Ishikawa (cell line): ENCODE data around the gene GRID2.

Source experiments
- CEBPB ChIP-seq: IDR thresholded peaks from 2 replicates; pipeline ENCODE4 v1.6.1; 2012
- EGR1 ChIP-seq: IDR thresholded peaks from 2 replicates; pipeline ENCODE4 v1.6.1; 2012
- EP300 ChIP-seq: IDR thresholded peaks from 2 replicates; pipeline ENCODE4 v1.6.1; 2012; ENCODE audit warnings: borderline replicate concordance
- NFIC ChIP-seq: IDR thresholded peaks from 2 replicates; pipeline ENCODE4 v1.6.1; 2012
- RAD21 ChIP-seq: IDR thresholded peaks from 2 replicates; pipeline ENCODE4 v1.6.1; 2012; ENCODE audit warnings: low read depth
- TAF1 ChIP-seq: IDR thresholded peaks from 2 replicates; pipeline ENCODE4 v1.6.1; 2012; ENCODE audit warnings: low read depth, mild to moderate bottlenecking
- TCF12 ChIP-seq: IDR thresholded peaks from 2 replicates; pipeline ENCODE4 v1.6.1; 2012; ENCODE audit warnings: low read depth
- YY1 ChIP-seq: IDR thresholded peaks from 2 replicates; pipeline ENCODE4 v1.6.1; 2012; ENCODE audit warnings: low read depth
- TF ChIP-seq, protein P1 (sequence below): IDR thresholded peaks from 2 replicates; pipeline ENCODE4 v1.6.1; 2012
- TF ChIP-seq, protein P2 (sequence below): IDR thresholded peaks from 2 replicates; pipeline ENCODE4 v1.6.1; 2012; ENCODE audit warnings: low read depth, mild to moderate bottlenecking
- TF ChIP-seq, protein P3 (sequence below): IDR thresholded peaks from 2 replicates; pipeline ENCODE4 v1.6.1; 2012

DNA sequence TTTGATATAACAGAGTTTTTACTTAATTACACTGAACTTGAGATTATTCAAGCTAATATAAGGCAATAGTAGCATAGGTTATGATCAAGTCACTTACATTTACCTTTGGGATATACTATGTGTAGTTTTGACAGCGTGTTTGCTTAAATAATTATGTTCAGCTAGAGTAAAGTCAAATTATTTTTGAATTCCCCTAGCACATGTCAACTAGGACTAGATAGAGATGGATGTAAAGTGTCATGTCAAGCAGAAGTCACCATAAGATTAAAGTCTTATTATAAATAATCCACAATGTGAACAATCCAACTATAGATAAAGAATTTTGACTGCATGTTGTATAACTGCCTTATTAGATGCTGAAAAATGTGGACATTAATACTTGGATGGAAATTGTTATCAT is 665.2 kb downstream of the GRID2 start:
- TF ChIP-seq YY1 (no peak), EP300 (no peak), RAD21 (no peak), CEBPB (no peak), TAF1 (no peak), TCF12 (no peak), NFIC (no peak), EGR1 (no peak)
- TF ChIP-seq, protein P1, sequence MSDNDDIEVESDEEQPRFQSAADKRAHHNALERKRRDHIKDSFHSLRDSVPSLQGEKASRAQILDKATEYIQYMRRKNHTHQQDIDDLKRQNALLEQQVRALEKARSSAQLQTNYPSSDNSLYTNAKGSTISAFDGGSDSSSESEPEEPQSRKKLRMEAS, result no peak
- TF ChIP-seq, protein P2, sequence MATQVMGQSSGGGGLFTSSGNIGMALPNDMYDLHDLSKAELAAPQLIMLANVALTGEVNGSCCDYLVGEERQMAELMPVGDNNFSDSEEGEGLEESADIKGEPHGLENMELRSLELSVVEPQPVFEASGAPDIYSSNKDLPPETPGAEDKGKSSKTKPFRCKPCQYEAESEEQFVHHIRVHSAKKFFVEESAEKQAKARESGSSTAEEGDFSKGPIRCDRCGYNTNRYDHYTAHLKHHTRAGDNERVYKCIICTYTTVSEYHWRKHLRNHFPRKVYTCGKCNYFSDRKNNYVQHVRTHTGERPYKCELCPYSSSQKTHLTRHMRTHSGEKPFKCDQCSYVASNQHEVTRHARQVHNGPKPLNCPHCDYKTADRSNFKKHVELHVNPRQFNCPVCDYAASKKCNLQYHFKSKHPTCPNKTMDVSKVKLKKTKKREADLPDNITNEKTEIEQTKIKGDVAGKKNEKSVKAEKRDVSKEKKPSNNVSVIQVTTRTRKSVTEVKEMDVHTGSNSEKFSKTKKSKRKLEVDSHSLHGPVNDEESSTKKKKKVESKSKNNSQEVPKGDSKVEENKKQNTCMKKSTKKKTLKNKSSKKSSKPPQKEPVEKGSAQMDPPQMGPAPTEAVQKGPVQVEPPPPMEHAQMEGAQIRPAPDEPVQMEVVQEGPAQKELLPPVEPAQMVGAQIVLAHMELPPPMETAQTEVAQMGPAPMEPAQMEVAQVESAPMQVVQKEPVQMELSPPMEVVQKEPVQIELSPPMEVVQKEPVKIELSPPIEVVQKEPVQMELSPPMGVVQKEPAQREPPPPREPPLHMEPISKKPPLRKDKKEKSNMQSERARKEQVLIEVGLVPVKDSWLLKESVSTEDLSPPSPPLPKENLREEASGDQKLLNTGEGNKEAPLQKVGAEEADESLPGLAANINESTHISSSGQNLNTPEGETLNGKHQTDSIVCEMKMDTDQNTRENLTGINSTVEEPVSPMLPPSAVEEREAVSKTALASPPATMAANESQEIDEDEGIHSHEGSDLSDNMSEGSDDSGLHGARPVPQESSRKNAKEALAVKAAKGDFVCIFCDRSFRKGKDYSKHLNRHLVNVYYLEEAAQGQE, result no peak
- TF ChIP-seq, protein P3, sequence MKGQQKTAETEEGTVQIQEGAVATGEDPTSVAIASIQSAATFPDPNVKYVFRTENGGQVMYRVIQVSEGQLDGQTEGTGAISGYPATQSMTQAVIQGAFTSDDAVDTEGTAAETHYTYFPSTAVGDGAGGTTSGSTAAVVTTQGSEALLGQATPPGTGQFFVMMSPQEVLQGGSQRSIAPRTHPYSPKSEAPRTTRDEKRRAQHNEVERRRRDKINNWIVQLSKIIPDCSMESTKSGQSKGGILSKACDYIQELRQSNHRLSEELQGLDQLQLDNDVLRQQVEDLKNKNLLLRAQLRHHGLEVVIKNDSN, result no peak
